NCI-H1694 (cell line): ENCODE results near the gene HTR3D.
A peak's percentile ranks its signal among the peaks of the same experiment; 100 is the strongest.
"Not testable (repeated sequence)": the region's sequence is repeated elsewhere in the genome, so short reads cannot be mapped to it uniquely, and the experiment has no call there.

Experiments used
- DNase-seq: peaks from one replicate; lab custom pipeline; 2025; lab: John Stamatoyannopoulos, UW

Gene HTR3D

DNA sequence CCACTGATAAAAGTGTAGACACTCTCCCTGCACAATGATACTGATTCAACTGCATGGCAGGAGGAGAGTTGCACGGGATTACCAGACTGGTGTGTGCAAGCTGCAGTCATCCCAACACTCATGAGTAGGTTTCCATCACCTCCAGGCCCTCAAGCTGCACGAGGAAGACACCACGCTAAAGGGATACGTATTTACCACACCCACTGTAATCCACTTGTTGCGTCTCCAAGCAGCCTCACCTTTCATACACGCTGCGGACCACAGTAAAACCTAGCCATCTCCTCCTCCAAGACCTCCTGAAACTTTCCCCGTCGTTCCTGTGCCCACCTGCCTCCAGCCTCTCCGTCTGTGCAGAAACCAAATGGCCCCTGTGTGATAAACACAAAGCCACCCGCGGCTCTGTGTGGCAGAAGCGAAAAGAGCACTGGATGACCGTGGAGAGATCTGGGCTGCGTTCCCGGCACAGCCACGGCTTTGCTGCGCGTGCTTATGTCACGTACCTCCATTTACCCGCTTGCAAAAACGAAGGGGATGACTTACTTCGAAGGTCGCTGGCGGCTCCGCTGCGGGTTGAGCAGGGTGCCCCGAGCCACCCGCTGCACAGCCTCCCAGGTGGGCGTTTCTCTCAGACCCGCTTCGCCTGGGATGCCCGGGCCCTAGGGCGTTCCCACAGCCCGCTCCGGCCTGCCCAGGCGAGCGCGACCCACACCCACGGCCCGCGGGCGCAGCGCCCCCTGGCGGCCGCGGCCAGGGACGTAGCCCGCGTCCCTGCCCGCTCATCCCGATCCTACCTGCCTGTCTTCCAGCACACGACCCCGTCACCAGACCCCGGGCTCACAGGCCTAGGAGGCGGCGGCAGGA is 14.5 kb upstream of the HTR3D start:
- peak; percentile 32 for DNase-seq

DNA sequence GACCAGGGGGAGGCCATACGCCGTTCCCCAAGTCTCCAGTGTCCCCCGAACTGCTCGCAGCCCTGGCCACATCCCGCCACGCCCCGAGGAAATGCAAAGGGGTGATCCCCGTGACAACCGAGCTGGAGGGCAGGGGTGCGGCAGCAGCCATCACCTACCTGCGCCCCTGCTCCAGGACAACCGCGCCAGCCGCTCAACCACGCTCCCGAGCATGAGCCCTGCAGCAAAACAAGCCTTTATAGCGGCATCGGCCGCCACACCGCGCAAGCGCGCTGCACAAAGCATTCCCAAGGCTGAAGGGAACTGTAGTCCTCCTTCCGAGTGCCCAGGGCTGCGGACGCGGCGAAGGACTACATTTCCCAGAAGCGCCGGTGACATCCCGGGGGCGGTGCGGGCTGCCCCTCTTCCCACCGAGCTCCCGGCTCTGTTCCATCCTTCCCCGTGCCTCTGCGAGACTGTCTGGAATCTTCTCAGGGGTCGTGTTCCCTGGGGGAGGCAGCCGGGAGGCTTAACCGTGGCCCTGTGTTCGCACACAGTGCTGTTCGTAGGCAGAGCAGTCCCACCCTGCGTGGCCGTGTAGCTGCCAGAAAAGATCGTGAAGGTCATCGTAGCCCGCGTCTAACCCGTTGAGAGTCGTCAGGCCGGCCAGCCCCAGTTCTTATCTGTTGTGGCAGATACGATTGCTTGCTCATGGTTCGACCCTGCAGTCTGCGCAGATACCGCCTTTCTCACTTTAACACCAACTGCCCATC is 13.7 kb upstream of the HTR3D start, which contains the start of gene ABCC5:
Gene ABCC5, minus strand, starts transcription at position 213 of the 752 bp plus-strand sequence. CDS start 3,492 bp downstream, outside the sequence.
- peak; percentile 91 for DNase-seq

DNA sequence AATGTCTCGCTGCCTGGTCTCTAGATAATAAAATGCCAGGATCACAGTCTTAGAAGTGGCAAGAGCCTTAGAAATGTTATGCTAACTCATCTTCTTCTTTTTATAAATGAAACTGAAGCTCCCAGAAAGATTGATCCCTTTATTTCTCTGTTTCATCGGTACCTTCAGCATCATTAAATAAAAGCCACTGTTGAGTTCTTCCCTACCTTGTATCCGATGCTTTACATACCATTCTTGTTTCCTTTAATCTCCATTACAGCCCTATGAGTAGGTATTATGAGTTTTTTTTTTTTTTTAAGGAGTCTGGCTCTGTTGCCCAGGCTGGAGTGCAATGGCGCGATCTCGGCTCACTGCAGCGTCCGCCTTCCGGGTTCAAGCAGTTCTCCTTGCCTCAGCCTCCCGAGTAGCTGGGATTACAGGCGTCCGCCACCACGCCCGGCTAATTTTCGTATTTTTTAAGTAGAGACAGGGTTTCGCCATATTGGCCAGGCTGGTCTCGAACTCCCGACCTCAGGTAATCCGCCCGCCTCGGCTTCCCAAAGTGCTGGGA is 13.0 kb upstream of the HTR3D start:
- no peak for DNase-seq

DNA sequence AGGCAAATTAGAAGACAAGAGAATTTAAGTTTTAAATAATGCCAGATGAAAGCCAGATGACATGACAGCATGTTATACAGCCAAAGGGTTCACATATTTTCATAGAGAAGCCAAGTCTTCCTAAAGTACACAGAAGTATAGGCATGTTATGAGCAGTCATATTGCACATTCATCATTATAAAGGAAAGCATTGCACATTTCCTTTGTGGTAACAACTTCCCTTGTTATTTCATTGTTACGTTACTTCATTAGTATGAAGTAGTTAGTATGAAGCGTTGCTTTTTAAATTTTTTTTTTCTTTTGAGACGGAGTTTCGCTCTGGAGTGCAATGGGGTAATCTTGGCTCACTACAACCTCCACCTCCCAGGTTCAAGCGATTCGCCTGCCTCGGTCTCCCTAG is 9.2 kb upstream of the HTR3D start:
- DNase-seq: no peak

DNA sequence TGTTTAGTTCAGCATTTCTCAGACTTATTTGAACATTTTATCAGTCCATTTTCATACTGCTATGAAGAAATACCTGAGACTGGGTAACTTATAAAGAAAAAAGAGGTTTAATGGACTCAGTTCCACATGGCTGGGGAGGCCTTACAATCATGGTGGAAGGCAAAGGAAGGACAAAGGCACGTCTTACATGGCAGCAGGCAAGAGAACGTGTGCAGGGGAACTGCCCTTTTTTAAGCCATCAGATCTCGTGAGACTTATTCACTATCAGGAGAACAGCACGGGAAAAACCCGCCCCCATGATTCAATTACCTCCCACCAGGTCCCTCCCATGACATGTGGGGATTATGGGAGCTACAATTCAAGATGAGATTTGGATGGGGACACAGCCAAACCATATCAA is 6.3 kb upstream of the HTR3D start:
- not testable (repeated sequence) for DNase-seq

DNA sequence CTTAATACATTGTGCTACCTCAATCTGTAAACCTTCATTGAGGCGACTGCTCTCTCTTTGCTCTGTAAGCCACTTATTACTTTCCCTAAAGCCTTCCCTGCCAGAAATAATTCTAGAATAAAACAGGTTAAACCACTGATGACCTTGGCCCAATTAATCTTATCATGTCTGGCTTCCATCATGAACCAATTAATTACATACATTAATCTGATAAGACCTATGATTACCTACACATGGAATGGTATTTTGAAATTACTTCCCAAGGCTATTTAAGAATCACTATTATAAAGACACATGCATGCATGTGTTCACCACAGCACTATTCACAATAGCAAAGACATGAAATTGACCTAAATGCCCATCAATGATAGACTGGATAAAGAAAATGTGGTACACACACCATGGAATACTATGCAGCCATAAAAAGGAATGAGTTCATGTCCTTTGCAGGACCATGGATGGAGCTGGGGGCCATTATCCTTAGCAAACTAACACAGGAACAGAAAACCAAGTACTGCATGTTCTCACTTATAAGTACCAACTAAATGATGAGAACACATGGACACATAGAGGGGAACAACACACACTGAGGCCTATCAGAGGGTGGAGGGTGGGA is 3.2 kb upstream of the HTR3D start:
- not testable (repeated sequence) for DNase-seq

DNA sequence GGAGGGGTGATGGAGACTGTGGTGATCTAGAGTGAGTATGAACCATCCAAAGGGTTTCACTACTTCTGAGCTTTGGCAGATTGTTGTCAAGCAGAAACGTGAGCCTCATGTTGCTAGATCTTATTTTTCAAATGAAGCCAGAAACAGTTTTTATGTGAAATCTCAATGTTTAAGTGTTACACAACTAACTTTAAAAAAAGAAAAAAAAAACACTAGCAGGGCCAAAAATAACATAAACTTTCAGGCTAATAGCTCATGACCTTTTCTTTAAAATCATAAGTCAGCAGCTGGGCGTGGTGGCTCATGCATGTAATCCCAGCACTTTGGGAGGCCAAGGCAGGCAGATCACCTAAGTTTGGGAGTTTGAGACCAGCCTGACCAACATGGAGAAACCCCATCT is 2.1 kb upstream of the HTR3D start:
- DNase-seq: no peak

DNA sequence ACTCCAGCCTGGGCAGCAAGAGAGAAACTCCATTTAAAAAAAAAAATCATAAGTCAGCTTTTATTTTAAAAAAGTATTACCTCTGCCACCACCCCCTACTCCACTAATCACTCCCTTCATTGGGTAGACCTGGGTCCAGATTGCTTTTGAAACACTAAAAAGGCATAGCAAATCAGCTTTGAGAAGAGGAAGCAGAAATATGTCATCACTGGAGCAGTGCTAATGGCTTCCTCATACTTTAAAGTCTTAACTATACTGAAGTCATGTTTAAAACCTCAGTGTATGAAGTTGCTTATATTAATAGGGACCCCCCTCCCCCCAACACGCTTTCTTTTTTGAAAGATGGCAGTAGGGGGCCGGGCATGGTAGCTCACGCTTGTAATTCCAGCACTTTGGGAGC is 1.0 kb upstream of the HTR3D start:
- DNase-seq: no peak

DNA sequence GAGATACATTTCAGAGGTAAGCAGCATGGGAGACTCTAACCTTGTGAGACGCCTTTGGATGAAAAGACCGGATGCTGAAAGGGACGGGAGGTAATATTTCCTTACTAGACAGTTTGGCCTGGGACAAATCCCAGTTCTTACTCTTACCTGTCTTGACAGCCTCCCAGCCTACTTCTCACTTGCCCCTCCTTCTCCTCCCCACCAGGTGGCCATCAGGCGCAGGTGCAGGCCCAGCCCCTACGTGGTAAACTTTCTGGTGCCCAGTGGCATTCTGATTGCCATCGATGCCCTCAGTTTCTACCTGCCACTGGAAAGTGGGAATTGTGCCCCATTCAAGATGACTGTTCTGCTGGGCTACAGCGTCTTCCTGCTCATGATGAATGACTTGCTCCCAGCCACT is 6.3 kb downstream of the HTR3D start:
- DNase-seq: no peak

DNA sequence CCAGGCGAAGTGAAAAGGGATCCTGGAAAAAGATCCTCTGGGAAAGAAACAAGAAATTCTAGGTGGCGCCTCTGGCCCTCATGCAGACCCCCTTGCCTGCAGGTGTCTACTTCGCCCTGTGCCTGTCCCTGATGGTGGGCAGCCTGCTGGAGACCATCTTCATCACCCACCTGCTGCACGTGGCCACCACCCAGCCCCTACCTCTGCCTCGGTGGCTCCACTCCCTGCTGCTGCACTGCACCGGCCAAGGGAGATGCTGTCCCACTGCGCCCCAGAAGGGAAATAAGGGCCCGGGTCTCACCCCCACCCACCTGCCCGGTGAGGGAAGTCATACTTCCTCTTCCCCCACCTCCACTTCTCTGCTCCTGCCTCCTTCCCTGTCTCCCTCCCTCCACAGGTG is 6.8 kb downstream of the HTR3D start:
- DNase-seq: not testable (repeated sequence)

DNA sequence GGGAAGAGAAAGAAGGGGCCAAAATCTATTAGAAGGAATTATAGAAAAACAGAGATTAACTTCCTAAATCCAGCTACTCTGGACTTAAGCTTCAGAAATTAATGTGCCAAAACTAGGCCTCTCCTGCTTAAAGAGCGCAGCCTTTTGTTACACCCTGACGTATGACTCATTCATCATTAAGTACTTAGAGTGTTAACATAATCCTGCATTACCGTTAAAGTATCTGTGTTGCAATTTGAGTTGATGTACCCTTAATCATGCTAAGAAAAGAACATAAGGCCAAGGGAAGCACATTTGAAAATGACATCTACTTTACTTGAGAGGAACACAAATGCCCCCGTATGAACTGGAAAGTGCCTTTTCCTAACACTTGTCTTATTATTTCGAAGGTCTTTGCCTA is 7.9 kb downstream of the HTR3D start:
- no peak for DNase-seq

DNA sequence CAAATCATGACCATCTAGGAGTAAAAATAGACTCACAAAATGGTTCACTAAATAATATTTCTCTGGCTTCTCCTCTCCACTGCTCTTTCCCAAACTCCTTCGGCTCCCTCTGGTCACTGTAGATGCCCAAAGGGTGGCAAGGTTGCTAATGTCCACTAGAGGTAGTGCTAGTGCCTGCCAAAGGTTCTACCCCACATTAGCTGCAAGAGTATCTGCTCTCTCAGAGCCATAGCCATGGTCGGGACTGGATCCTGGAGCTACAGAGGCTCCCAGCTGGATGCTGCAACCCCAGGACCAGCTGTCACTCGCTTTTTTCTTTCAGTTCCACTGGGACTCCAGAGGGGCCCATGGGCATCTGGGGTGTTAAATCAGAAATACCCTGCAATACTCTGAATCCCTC is 8.5 kb downstream of the HTR3D start:
- peak; percentile 46 for DNase-seq

DNA sequence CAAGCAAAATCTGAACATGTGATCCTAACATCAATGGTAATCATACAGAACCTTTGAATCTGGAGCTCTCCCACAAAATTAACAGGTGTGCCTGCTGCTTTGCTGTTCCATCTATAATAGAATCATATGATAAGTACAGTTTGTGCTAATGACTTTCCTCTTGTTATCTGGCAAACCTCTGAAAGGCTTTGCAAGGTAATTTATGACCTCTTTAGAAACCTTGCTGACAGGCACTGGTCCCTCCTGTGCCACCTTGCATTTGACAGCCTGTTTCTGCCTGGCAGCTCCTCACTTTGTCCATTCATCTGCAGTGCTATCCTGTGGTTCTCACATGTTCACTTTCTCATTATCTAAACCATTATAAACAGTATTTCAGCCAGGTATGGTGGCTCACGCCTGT is 11.1 kb downstream of the HTR3D start:
- DNase-seq: no peak

DNA sequence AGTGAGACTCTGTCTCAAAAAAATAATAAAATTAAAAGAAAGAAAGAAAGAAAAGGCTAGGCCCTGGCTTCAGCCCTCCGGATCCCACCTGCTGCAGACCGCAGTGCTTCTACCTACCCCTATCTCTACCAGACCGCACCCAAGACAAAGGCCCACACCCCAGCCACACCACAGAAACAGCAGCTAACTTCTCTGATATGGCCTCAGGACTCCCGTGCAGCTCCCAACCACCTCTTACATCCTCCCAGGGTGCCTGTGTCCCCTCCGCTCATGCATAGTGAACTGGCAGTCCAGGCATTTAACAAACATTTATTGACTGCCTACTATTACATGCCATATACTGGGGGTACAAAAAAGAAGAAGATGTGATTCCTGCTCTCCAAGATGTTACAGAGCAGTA is 14.5 kb downstream of the HTR3D start:
- no peak for DNase-seq

DNA sequence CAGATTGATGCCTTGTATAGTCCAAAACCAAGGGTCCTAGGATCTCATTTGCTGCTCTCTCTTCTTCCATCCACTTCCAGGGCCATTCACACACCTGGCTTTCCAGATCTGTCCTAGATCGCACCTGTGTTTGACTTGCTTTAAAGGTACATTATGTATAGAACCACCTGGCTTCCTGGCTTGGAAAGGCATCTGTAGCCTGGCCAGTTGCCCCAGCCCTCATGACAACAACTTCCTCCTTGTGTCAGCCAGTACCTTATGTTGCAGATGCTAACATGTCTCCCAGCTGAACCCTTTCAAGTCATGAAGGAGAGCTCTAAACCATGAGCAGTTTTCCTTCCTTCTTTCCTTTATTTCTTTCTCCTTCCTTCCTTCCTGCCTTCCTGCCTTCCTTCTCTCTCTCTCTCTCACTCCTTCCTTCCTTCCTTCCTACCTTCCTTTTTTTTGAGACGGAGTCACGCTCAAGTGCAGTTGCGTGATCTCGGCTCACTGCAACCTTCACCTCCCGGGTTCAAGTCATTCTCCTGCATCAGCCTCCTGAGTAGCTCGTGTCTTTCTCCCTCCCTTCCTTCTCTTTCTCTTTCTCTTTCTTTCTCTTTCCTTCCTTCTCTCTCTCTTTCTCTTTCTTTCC is 18.8 kb downstream of the HTR3D start:
- no peak for DNase-seq

DNA sequence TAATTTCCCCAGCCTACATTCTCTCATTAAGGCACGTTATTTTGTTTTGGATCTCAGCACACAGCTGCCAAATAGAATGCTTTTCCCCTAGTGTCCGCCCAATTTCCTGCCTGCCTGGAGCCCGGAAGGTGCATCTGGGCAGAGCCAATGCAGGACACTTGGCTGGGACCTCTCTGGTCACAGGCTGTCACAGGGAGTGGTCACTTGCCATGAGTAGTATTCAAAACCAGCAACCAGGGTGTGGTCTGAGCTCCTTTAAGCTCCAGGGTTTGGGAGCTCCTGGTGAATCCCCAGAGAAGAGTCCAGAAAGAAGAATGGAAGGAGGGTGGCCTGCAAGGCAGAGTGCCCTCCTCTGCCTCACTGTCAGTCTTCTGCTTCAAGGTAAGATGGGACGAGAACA is 21.2 kb downstream of the HTR3D start, which contains the start of gene HTR3C:
Gene HTR3C, plus strand, starts transcription at position 281 of the 400 bp plus-strand sequence. Its CDS starts 34 bp downstream, at position 315.
- DNase-seq: no peak

DNA sequence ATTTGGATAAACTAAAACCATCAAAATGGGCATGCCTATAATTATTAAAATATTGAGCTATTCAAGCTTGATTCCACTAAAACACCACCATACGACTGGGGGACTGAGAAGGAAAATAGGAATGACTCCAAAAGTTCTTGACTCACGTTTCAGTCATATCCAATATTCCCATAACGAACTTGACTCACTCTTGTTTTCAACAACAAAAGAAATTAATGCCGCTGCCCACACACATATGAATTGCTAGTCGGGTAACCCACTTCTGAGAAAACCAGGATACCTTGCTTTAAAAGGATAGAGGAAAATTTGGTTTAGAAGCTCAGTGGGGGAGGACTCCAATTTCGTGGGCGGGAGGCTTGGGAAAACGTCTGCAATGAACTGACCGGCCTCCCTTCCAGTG is 26.5 kb downstream of the HTR3D start:
- DNase-seq: no peak

DNA sequence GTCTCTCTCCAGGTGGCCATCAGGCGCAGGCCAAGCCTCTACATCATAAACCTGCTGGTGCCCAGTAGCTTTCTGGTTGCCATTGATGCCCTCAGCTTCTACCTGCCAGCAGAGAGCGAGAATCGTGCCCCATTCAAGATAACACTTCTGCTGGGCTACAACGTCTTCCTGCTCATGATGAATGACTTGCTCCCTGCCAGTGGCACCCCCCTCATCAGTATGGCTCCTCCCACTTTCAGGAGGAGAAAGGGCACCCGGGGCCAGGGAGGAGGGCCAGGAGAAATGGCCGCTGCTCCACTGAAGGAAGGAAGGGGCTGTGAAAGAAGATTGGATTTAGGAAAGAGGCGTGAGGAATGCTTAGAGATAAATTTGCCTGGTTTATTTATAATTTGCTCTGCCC is 27.9 kb downstream of the HTR3D start:
- no peak for DNase-seq

DNA sequence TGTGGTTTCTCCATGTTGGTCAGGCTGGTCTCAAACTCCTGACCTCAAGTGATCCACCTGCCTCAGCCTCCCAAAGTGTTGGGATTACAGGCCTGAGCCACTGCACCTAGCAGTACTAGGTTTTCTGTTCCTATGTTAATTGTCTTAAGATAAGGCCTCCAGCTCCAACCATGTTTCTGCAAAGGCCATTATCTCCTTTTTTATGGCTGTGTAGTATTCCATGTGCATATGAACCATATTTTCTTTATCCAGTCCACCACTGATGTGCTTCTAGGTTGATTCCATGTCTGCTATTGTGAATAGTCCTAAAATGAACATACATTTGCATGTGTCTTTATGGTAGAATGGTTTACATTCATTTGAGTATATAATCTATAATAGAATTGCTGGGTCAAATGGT is 31.1 kb downstream of the HTR3D start:
- DNase-seq: no peak

DNA sequence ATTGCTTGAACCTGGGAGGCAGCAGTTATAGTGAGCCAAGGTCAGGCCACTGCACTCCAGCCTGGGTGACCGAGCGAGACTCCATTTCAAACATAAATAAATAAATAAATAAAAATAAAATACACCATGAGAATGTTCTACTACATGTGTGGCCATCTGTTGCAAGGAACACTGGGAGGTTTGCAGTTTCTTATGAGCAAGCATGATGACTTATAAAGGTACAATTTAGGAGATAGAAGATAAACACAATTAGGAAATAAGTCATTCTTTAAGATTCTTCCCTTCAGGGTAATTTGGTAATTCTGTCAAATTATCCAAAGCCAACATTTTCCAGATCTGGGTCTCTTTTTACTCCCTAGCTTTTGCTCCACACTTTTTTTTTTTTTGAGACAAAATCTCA is 34.7 kb downstream of the HTR3D start:
- no peak for DNase-seq

DNA sequence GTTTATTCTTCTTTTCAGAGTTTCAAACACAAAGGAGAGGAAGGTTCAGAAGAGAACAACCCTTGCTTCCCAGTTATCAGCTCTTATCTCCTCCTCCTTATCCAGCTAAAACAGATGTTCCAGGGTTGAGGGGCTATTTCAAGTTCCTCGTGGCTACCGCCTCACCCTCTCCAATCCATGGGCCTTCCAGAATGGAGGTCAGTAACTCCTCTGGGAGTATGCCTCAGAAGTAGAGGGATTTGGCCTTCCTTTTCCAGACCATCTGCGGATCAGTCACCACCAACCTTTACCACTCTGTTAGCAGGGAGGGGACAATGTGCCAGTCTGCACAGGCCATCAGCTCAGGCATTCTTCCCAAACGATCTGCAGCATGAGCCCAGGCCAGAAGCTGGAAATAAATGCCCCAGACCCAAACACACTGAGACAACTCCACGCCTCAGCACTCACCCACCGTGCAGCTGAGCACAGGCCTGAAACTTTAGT is 36.1 kb downstream of the HTR3D start:
- no peak for DNase-seq

DNA sequence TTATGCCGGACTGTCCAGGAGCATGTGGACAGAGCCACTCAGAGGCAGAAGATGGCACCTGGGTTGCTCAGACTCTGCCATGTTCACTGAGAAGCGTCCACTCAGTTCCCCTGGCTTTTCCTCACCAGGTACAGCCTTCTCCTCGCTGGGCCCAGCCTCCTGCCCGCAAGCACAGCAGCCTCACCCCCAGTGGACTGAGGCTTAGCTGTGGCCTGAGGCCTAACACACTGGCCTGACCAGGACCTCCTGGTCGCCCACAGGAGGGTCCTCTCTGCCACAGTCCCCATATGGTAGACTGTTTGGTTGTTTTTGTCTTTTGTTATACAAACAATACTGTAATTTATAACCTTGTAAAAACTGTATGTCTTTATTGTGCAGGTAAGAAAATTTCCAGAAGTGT is 36.8 kb downstream of the HTR3D start:
- no peak for DNase-seq
